GM11168 (cell line): Measurements from ENCODE around the gene PDE4A.
"Not testable (repeated sequence)": the region's sequence is repeated elsewhere in the genome, so short reads cannot be mapped to it uniquely, and the experiment has no call there.

Experiments used
- in situ Hi-C: fragments of 300-500 bp; cut with MboI; formaldehyde crosslinking; loops from one replicate; pipeline ENCODE4 v1.12.0; 2022; ENCODE audit warnings: low sequenced_read_pairs; ENCODE audit not compliant: unreplicated experiment

The PDE4A gene

GRCh38 chr19:10454267-10454666, 33.9 kb downstream of the PDE4A start:
- in situ Hi-C loops = no loop called here

GRCh38 chr19:10458733-10459132, 38.4 kb downstream of the PDE4A start:
- in situ Hi-C loops = not testable (repeated sequence)

GRCh38 chr19:10460714-10461046, 40.3 kb downstream of the PDE4A start:
- in situ Hi-C loops = no loop called here

- in situ Hi-C loops = no loop called here
Measured at GRCh38 chr19:10461047-10461949, 41.0 kb downstream of the PDE4A start.

- in situ Hi-C loops = not testable (repeated sequence)
Measured at GRCh38 chr19:10462042-10462441, 41.7 kb downstream of the PDE4A start.

GRCh38 chr19:10462557-10462956, 42.2 kb downstream of the PDE4A start:
- in situ Hi-C loops = no loop called here

- in situ Hi-C loops = no loop called here
Measured at GRCh38 chr19:10464456-10464855, 44.1 kb downstream of the PDE4A start.

- in situ Hi-C loops = no loop called here
Measured at GRCh38 chr19:10467104-10467706, 46.9 kb downstream of the PDE4A start.

- in situ Hi-C loops = no loop called here
Measured at GRCh38 chr19:10468133-10468532, 47.8 kb downstream of the PDE4A start.

- in situ Hi-C loops = no loop called here
Measured at GRCh38 chr19:10471909-10472308, 51.6 kb downstream of the PDE4A start.

- in situ Hi-C loops = no loop called here
Measured at GRCh38 chr19:10473192-10473591, 52.9 kb downstream of the PDE4A start.

GRCh38 chr19:10474962-10475451, 54.7 kb downstream of the PDE4A start:
- in situ Hi-C loops = no loop called here

- in situ Hi-C loops = no loop called here
Measured at GRCh38 chr19:10478476-10478875, 58.1 kb downstream of the PDE4A start.

- in situ Hi-C loops = no loop called here
Measured at GRCh38 chr19:10478903-10479384, 58.6 kb downstream of the PDE4A start.

GRCh38 chr19:10486551-10486950, 66.2 kb downstream of the PDE4A start:
- in situ Hi-C loops = no loop called here

GRCh38 chr19:10491472-10492047, 71.2 kb downstream of the PDE4A start:
- in situ Hi-C loops = no loop called here

- in situ Hi-C loops = no loop called here
Measured at GRCh38 chr19:10497371-10497770, 77.0 kb downstream of the PDE4A start.

GRCh38 chr19:10499550-10500246, 79.4 kb downstream of the PDE4A start:
- in situ Hi-C loops = no loop called here

GRCh38 chr19:10500247-10500592, 79.9 kb downstream of the PDE4A start:
- in situ Hi-C loops = no loop called here

GRCh38 chr19:10501971-10502523, 81.7 kb downstream of the PDE4A start:
- in situ Hi-C loops = no loop called here
